OCI-M1 (cell line): Measurements from ENCODE around the gene PLXDC1.
"Not testable (repeated sequence)": the region's sequence is repeated elsewhere in the genome, so short reads cannot be mapped to it uniquely, and the experiment has no call there.

Experiments
- DNase-seq: peaks from one replicate; lab custom pipeline; 2025; lab: John Stamatoyannopoulos, UW

The PLXDC1 gene

GRCh38 chr17:39181303-39181702 is 29.9 kb upstream of the PLXDC1 start:
- DNase-seq = no peak

GRCh38 chr17:39178536-39178935 is 27.1 kb upstream of the PLXDC1 start:
- DNase-seq = no peak

GRCh38 chr17:39177256-39177655 is 25.8 kb upstream of the PLXDC1 start:
- no peak for DNase-seq

- DNase-seq = no peak
These were observed 24.3 kb upstream of the PLXDC1 start for GRCh38 chr17:39175695-39176093.

GRCh38 chr17:39174920-39175694 is 23.7 kb upstream of the PLXDC1 start:
- DNase-seq = peak; percentile 72

- DNase-seq = no peak
These were observed 22.3 kb upstream of the PLXDC1 start for GRCh38 chr17:39173526-39174274.

GRCh38 chr17:39173080-39173479 is 21.6 kb upstream of the PLXDC1 start:
- DNase-seq = no peak

- DNase-seq = no peak
These were observed 20.5 kb upstream of the PLXDC1 start for GRCh38 chr17:39171933-39172332.

- DNase-seq = no peak
These were observed 19.1 kb upstream of the PLXDC1 start for GRCh38 chr17:39170558-39170957.

GRCh38 chr17:39170109-39170508 is 18.7 kb upstream of the PLXDC1 start:
- DNase-seq = no peak

GRCh38 chr17:39169518-39169917 is 18.1 kb upstream of the PLXDC1 start:
- DNase-seq = no peak

- DNase-seq = no peak
These were observed 17.7 kb upstream of the PLXDC1 start for GRCh38 chr17:39169101-39169500.

- not testable (repeated sequence) for DNase-seq
These were observed 17.1 kb upstream of the PLXDC1 start for GRCh38 chr17:39168503-39168902.

- DNase-seq = no peak
These were observed 16.0 kb upstream of the PLXDC1 start for GRCh38 chr17:39167476-39167875.

GRCh38 chr17:39166437-39167335 is 15.2 kb upstream of the PLXDC1 start:
- peak; percentile 72 for DNase-seq

GRCh38 chr17:39165841-39166349 is 14.5 kb upstream of the PLXDC1 start, which contains the start of gene ARL5C:
Gene ARL5C, minus strand, starts transcription at chr17:39166161. Its CDS starts 401 bp downstream, at chr17:39165760.
- no peak for DNase-seq

GRCh38 chr17:39165178-39165840 is 13.9 kb upstream of the PLXDC1 start:
- DNase-seq = no peak

GRCh38 chr17:39164675-39165143 is 13.3 kb upstream of the PLXDC1 start:
- peak; percentile 86 for DNase-seq

GRCh38 chr17:39161962-39162361 is 10.5 kb upstream of the PLXDC1 start:
- no peak for DNase-seq

- no peak for DNase-seq
These were observed 7.2 kb upstream of the PLXDC1 start for GRCh38 chr17:39158623-39159022.

GRCh38 chr17:39156491-39156890 is 5.1 kb upstream of the PLXDC1 start:
- DNase-seq = no peak
